Small intestine (tissue), 7 donors: ENCODE measurements around the gene CERS1. TPM values are rescaled to one million over a fixed set of nuclear protein-coding genes. Genes with fewer than 3 reads are reported as not detected.
"Not testable (repeated sequence)": the region's sequence is repeated elsewhere in the genome, so short reads cannot be mapped to it uniquely, and the experiment has no call there.

Experiments used
- DNase-seq, 2 donors: peaks; one replicate each; pipeline versions ENCODE4 v3.0.0 to v3.0.0-alpha.2; 2013
- FAIRE-seq: peaks from 2 replicates; lab custom pipeline; 2012; peaks lifted over from hg19 to GRCh38; lab: Jason Lieb, UNC
- H3K27ac ChIP-seq, 3 donors: one replicate each; pipeline ENCODE4 v1.5.1; 2013; ENCODE audit warnings: low read length in 2 of 3, mild to moderate bottlenecking in 2 of 3, control low read depth in 1 of 3, inconsistent platforms in 1 of 3, low read depth in 1 of 3, moderate library complexity in 1 of 3
- H3K27me3 ChIP-seq, 3 donors: one replicate each; pipeline ENCODE4 v1.6.1; 2013; ENCODE audit warnings: low read length in 3 of 3, inconsistent platforms in 1 of 3; ENCODE audit not compliant: control insufficient read depth in 3 of 3, insufficient read depth in 3 of 3
- H3K36me3 ChIP-seq, 3 donors: one replicate each; pipeline ENCODE4 v1.6.1; 2013; ENCODE audit warnings: low read length in 3 of 3, inconsistent platforms in 1 of 3, low read depth in 1 of 3, mild to moderate bottlenecking in 1 of 3, moderate library complexity in 1 of 3; ENCODE audit not compliant: control insufficient read depth in 3 of 3, insufficient read depth in 2 of 3
- H3K4me1 ChIP-seq, 3 donors: one replicate each; pipeline ENCODE4 v1.6.1; 2013; ENCODE audit warnings: low read length in 2 of 3, inconsistent platforms in 1 of 3, low read depth in 1 of 3, mild to moderate bottlenecking in 1 of 3, moderate library complexity in 1 of 3; ENCODE audit not compliant: control insufficient read depth in 3 of 3, insufficient read depth in 2 of 3
- H3K4me3 ChIP-seq, 3 donors: one replicate each; pipeline ENCODE4 v1.5.1; 2013; ENCODE audit warnings: low read length in 3 of 3, control low read depth in 1 of 3, inconsistent platforms in 1 of 3, low read depth in 1 of 3, mild to moderate bottlenecking in 1 of 3, moderate library complexity in 1 of 3
- H3K9me3 ChIP-seq, 2 donors: one replicate each; pipeline ENCODE4 v1.6.1; 2013; ENCODE audit warnings: low read depth in 1 of 2, low read length in 1 of 2; ENCODE audit not compliant: control insufficient read depth in 2 of 2, insufficient read depth in 1 of 2
- WGBS, 3 donors: extraction: QIAGEN DNeasy Blood & Tissue Kit; methylation state at CpG; one replicate each; pipeline ENCODE4 v1.1.7; 2013; 5-methylcytosine and 5-hydroxymethylcytosine counted together
- polyA plus RNA-seq, 4 donors: library from polyadenylated mRNA; stranded (reverse) in 3 of 4; unstranded in 1 of 4; fragments of 200-250 nt in 3 of 4; fragments of 120-200 nt in 1 of 4; gene quantifications; one replicate each; pipeline versions ENCODE4 v1.2.1 to v1.2.3, GENCODE V29; 2013
- donor health status: healthy with polysubstance abuse.
- donor health status: control.
- donor health status: control.
- donor health status: Bipolar disorder and iron deficiency.
- donor health status: healthy.

Gene CERS1
- polyA plus RNA-seq, 4 donors: 1.2 to 1.5 TPM; not detected in 2

GRCh38 chr19:18905058-18905456 lies 9.1 kb upstream of the CERS1 start:
- no peak for DNase-seq
- Histone ChIP-seq H3K4me3 (no peak overlapping the region), H3K4me1 (no peaks in the 10 kb centered on the region), H3K36me3 (peaks cover 13 to 86% (median 24%) of the 10 kb centered on the region in 3 donors), H3K27me3 (no peaks in the 10 kb centered on the region), H3K27ac (no peak overlapping the region), H3K9me3 (no peaks in the 10 kb centered on the region)
- 93 to 95% (median 94%) methylated on average over 8 of the region's 8 CpGs for WGBS, 3 donors
- FAIRE-seq: no peak

- Histone ChIP-seq H3K9me3 (no peaks in the 10 kb centered on the region), H3K27ac (no peak overlapping the region), H3K4me3 (no peak overlapping the region), H3K36me3 (peaks cover 14 to 86% (median 28%) of the 10 kb centered on the region in 3 donors), H3K27me3 (no peaks in the 10 kb centered on the region), H3K4me1 (no peaks in the 10 kb centered on the region)
- DNase-seq (no peak), FAIRE-seq (no peak)
- WGBS, 3 donors: 92 to 97% (median 94%) methylated on average over 23 to 25 of the region's 25 CpGs
These were observed 8.5 kb upstream of the CERS1 start for GRCh38 chr19:18904334-18905057.

- H3K4me3 ChIP-seq: no peak overlapping the region
- H3K36me3 ChIP-seq: peaks cover 14 to 87% (median 28%) of the 10 kb centered on the region in 3 donors
- WGBS, 3 donors: 90 to 92% (median 90%) methylated on average over 26 to 29 of the region's 29 CpGs
- FAIRE-seq (no peak), DNase-seq (no peak)
- H3K4me1 ChIP-seq: peaks cover 0 to 5% (median 2%) of the 10 kb centered on the region in 3 donors
- no peak overlapping the region for H3K27ac ChIP-seq
- no peaks in the 10 kb centered on the region for H3K9me3 ChIP-seq
- H3K27me3 ChIP-seq: no peaks in the 10 kb centered on the region
These were observed 7.4 kb upstream of the CERS1 start for GRCh38 chr19:18903156-18904037.

- not testable (repeated sequence) for H3K27ac ChIP-seq, H3K4me3 ChIP-seq, DNase-seq, H3K9me3 ChIP-seq, FAIRE-seq, H3K27me3 ChIP-seq
- Histone ChIP-seq H3K36me3 (peaks cover 14 to 79% (median 25%) of the 10 kb centered on the region in 3 donors), H3K4me1 (peaks cover 0 to 10% (median 2%) of the 10 kb centered on the region in 3 donors)
- WGBS, 3 donors: 96 to 97% (median 97%) methylated on average over 5 of the region's 5 CpGs
These were observed 6.6 kb upstream of the CERS1 start for GRCh38 chr19:18902519-18902918.

GRCh38 chr19:18901491-18901890 lies 5.5 kb upstream of the CERS1 start:
- WGBS, 3 donors: 85 to 95% (median 87%) methylated on average over 7 of the region's 7 CpGs
- peaks cover 14 to 69% (median 22%) of the 10 kb centered on the region in 3 donors for H3K36me3 ChIP-seq
- no peak overlapping the region for H3K27ac ChIP-seq
- no peak overlapping the region for H3K4me3 ChIP-seq
- DNase-seq (no peak), FAIRE-seq (no peak)
- peaks cover 0 to 10% (median 2%) of the 10 kb centered on the region in 3 donors for H3K4me1 ChIP-seq
- H3K9me3 ChIP-seq: no peaks in the 10 kb centered on the region
- H3K27me3 ChIP-seq: no peaks in the 10 kb centered on the region

- DNase-seq (no peak), FAIRE-seq (no peak)
- Histone ChIP-seq H3K4me3 (no peak overlapping the region), H3K36me3 (peaks cover 14 to 63% (median 22%) of the 10 kb centered on the region in 3 donors), H3K9me3 (no peaks in the 10 kb centered on the region), H3K27ac (no peak overlapping the region), H3K27me3 (peaks cover 0 to under 1% (median 0%) of the 10 kb centered on the region in 3 donors), H3K4me1 (peaks cover 0 to 10% (median 2%) of the 10 kb centered on the region in 3 donors)
- WGBS, 3 donors: 88 to 93% (median 91%) methylated on average over 17 of the region's 17 CpGs
These were observed 4.9 kb upstream of the CERS1 start for GRCh38 chr19:18900700-18901481.

- Histone ChIP-seq H3K27me3 (peaks cover 3 to 10% (median 7%) of the 10 kb centered on the region in 3 donors), H3K4me3 (no peak overlapping the region), H3K36me3 (peaks cover 14 to 53% (median 15%) of the 10 kb centered on the region in 3 donors), H3K9me3 (no peaks in the 10 kb centered on the region), H3K4me1 (peaks cover 2 to 12% (median 2%) of the 10 kb centered on the region in 3 donors), H3K27ac (no peak overlapping the region)
- WGBS, 3 donors: 86 to 89% (median 89%) methylated on average over 17 to 20 of the region's 20 CpGs
- DNase-seq (no peak), FAIRE-seq (no peak)
These were observed 3.9 kb upstream of the CERS1 start for GRCh38 chr19:18899624-18900560.
